HG02884 (cell line): Measurements from ENCODE around the gene LCOR.
"Not testable (repeated sequence)": the region's sequence is repeated elsewhere in the genome, so short reads cannot be mapped to it uniquely, and the experiment has no call there.

Experiments
- ATAC-seq: cut with Tn5 transposase; IDR thresholded peaks from one replicate; pipeline ENCODE4 v1.9.1; 2021; ENCODE audit warnings: mild to moderate bottlenecking, moderate library complexity; ENCODE audit not compliant: unreplicated experiment

LCOR gene

GRCh38 chr10:97028832-97029178, 196.7 kb downstream of the LCOR start:
- ATAC-seq: no peak

GRCh38 chr10:97029271-97029670, 197.2 kb downstream of the LCOR start:
- no peak for ATAC-seq

- ATAC-seq: no peak
Measured at GRCh38 chr10:97030894-97031293, 198.8 kb downstream of the LCOR start.

- no peak for ATAC-seq
Measured at GRCh38 chr10:97031459-97031858, 199.4 kb downstream of the LCOR start.

- no peak for ATAC-seq
Measured at GRCh38 chr10:97032624-97033023, 200.5 kb downstream of the LCOR start.

- not testable (repeated sequence) for ATAC-seq
Measured at GRCh38 chr10:97033841-97034240, 201.7 kb downstream of the LCOR start.

GRCh38 chr10:97034301-97034700, 202.2 kb downstream of the LCOR start:
- ATAC-seq: no peak

GRCh38 chr10:97034958-97035769, 203.1 kb downstream of the LCOR start:
- ATAC-seq: no peak

GRCh38 chr10:97037365-97038361, 205.6 kb downstream of the LCOR start:
- peak; percentile 68 for ATAC-seq

- ATAC-seq: no peak
Measured at GRCh38 chr10:97038688-97039087, 206.6 kb downstream of the LCOR start.

- ATAC-seq: no peak
Measured at GRCh38 chr10:97039538-97040247, 207.6 kb downstream of the LCOR start.

- no peak for ATAC-seq
Measured at GRCh38 chr10:97040248-97040584, 208.1 kb downstream of the LCOR start.

- ATAC-seq: no peak
Measured at GRCh38 chr10:97040706-97041105, 208.6 kb downstream of the LCOR start.

GRCh38 chr10:97042081-97042480, 210.0 kb downstream of the LCOR start:
- no peak for ATAC-seq

- no peak for ATAC-seq
Measured at GRCh38 chr10:97042716-97043562, 210.8 kb downstream of the LCOR start.

GRCh38 chr10:97043563-97043855, 211.4 kb downstream of the LCOR start:
- ATAC-seq: no peak
